Liver (tissue), 9 donors: Measurements from ENCODE around the gene CEL. TPM values are rescaled to one million over a fixed set of nuclear protein-coding genes. Genes with fewer than 3 reads are reported as not detected.

ENCODE experiments used
- DNase-seq: peaks from one replicate; pipeline ENCODE4 v3.0.0-alpha.2; 2017; ENCODE audit warnings: low spot score
- H3K27ac ChIP-seq, 2 donors: one replicate each; pipeline ENCODE4 v1.7.0; 2013; ENCODE audit warnings: inconsistent platforms in 2 of 2, low read length in 2 of 2, control low read depth in 1 of 2, low read depth in 1 of 2, mild to moderate bottlenecking in 1 of 2
- H3K27me3 ChIP-seq, 4 donors: one replicate each; pipeline versions ENCODE4 v1.6.1 to v1.7.0; 2013; ENCODE audit warnings: low read length in 3 of 4, inconsistent platforms in 1 of 4, mild to moderate bottlenecking in 1 of 4, moderate library complexity in 1 of 4; ENCODE audit not compliant: control insufficient read depth in 4 of 4, insufficient read depth in 4 of 4
- H3K36me3 ChIP-seq, 4 donors: one replicate each; pipeline versions ENCODE4 v1.6.1 to v1.7.0; 2013; ENCODE audit warnings: low read length in 3 of 4, mild to moderate bottlenecking in 3 of 4, low read depth in 1 of 4, moderate library complexity in 1 of 4; ENCODE audit not compliant: control insufficient read depth in 4 of 4, insufficient read depth in 3 of 4
- H3K4me1 ChIP-seq, 4 donors: one replicate each; pipeline versions ENCODE4 v1.6.1 to v1.7.0; 2013; ENCODE audit warnings: low read length in 3 of 4, mild to moderate bottlenecking in 3 of 4, moderate library complexity in 1 of 4; ENCODE audit not compliant: control insufficient read depth in 4 of 4, insufficient read depth in 4 of 4
- H3K4me3 ChIP-seq, 3 donors: one replicate each; pipeline versions ENCODE4 v1.6.1 to v1.7.0; 2013; ENCODE audit warnings: low read length in 3 of 3, control low read depth in 1 of 3, low read depth in 1 of 3, mild to moderate bottlenecking in 1 of 3
- H3K9ac ChIP-seq, 2 donors: one replicate each; pipeline ENCODE4 v1.7.0; 2013; ENCODE audit warnings: low read length in 2 of 2, mild to moderate bottlenecking in 2 of 2, moderate library complexity in 2 of 2, control low read depth in 1 of 2, low read depth in 1 of 2
- H3K9me3 ChIP-seq, 4 donors: one replicate each; pipeline versions ENCODE4 v1.6.1 to v1.7.0; 2013; ENCODE audit warnings: low read length in 3 of 4; ENCODE audit not compliant: control insufficient read depth in 4 of 4
- FOXA1 ChIP-seq: IDR thresholded peaks from 2 replicates; pipeline ENCODE4 v1.6.1; 2016; ENCODE audit warnings: antibody characterized with exemption
- FOXA2 ChIP-seq: IDR thresholded peaks from 2 replicates; pipeline ENCODE4 v1.6.1; 2016; ENCODE audit warnings: antibody characterized with exemption
- HNF4A ChIP-seq, 2 donors: conservative IDR thresholded peaks; 2 replicates each; pipeline ENCODE4 v1.6.1; 2016; ENCODE audit warnings: antibody characterized with exemption in 2 of 2, mild to moderate bottlenecking in 2 of 2
- JUND ChIP-seq, 2 donors: IDR thresholded peaks; 2 replicates each; pipeline ENCODE4 v1.6.1; 2016; ENCODE audit warnings: antibody characterized with exemption in 2 of 2
- NR2F2 ChIP-seq: IDR thresholded peaks from 2 replicates; pipeline ENCODE4 v1.6.1; 2016; ENCODE audit warnings: antibody characterized with exemption
- RAD21 ChIP-seq, 2 donors: IDR thresholded peaks; 2 replicates each; pipeline ENCODE4 v1.6.1; 2016; ENCODE audit warnings: antibody characterized with exemption in 2 of 2, mild to moderate bottlenecking in 2 of 2
- RXRA ChIP-seq, 2 donors: IDR thresholded peaks; 2 replicates each; pipeline ENCODE4 v1.6.1; 2017 to 2018; ENCODE audit warnings: antibody characterized with exemption in 2 of 2, mild to moderate bottlenecking in 1 of 2
- YY1 ChIP-seq: IDR thresholded peaks from 2 replicates; pipeline ENCODE4 v1.6.1; 2016; ENCODE audit warnings: antibody characterized with exemption, mild to moderate bottlenecking
- WGBS: extraction: QIAGEN DNeasy Blood & Tissue Kit; methylation state at CpG from one replicate; pipeline ENCODE4 v1.1.7; 2013; 5-methylcytosine and 5-hydroxymethylcytosine counted together
- polyA plus RNA-seq, 2 donors: library from polyadenylated mRNA; stranded (reverse) in 1 of 2; unstranded in 1 of 2; fragments of 200-250 nt in 1 of 2; fragments of >200 nt in 1 of 2; fragmentation: Nextera tagmentation in 1 of 2; extraction: Ambion mirVana in 1 of 2; gene quantifications; one replicate each; pipeline versions ENCODE4 v1.2.1 to v1.2.3, GENCODE V29; 2013 to 2015
- total RNA-seq, 2 donors: library from RNA; depleted of rRNA; stranded (reverse); fragments of >200 nt; gene quantifications; one replicate each; pipeline ENCODE4 v1.2.3, GENCODE V29; 2014
- TF ChIP-seq, protein P1 (sequence below): IDR thresholded peaks from 2 replicates; pipeline ENCODE4 v1.6.1; 2016; ENCODE audit warnings: antibody characterized with exemption
- TF ChIP-seq, protein P2 (sequence below): IDR thresholded peaks from 2 replicates; pipeline ENCODE4 v1.6.1; 2016; ENCODE audit warnings: antibody characterized with exemption
- TF ChIP-seq, protein P3 (sequence below): IDR thresholded peaks from 2 replicates; pipeline ENCODE4 v1.6.1; 2016; ENCODE audit warnings: antibody characterized with exemption, mild to moderate bottlenecking
- donor health status: healthy.
- donor health status: healthy.
- donor health status: healthy.
- donor health status: healthy.
- donor health status: healthy.

Gene CEL
- total and polyA plus RNA-seq, 4 donors = 0.08 to 0.25 (median 0.09) TPM; not detected in 1

DNA sequence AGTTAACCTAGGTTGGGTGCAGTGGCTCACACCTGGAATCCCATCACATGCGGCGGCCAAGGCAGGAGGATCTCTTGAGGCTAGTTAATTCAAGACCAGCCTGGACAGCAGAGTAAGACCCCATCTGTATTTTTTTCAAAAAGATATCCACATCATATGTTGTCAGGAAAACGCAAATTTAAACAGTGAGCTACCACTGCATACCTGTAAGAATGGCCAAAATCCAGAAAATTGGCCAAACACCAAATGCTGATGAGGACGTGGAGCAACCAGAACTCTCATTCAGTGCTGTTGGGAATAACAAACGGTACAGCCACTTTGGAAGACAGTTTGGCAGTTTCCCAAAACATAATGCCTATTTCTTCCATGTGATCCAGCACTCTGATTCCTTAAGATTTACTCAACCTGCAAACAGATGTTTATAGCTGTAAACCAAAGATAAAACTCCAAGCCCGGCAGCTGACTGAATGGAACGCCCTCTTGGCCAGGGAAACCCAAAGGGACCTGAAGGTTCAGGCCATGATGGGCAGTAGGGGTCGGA is 12.4 kb downstream of the CEL start:
- Histone ChIP-seq H3K4me1 (no peaks in the 10 kb centered on the region), H3K27ac (no peak overlapping the region), H3K27me3 (no peaks in the 10 kb centered on the region), H3K9ac (no peak overlapping the region), H3K9me3 (no peaks in the 10 kb centered on the region), H3K4me3 (no peak overlapping the region), H3K36me3 (no peaks in the 10 kb centered on the region)
- no peak for TF ChIP-seq FOXA1
- no peak for TF ChIP-seq RXRA (IDR thresholded peaks at IDR 0.05)
- TF ChIP-seq, protein P1, sequence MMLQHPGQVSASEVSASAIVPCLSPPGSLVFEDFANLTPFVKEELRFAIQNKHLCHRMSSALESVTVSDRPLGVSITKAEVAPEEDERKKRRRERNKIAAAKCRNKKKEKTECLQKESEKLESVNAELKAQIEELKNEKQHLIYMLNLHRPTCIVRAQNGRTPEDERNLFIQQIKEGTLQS = no peak
- no peak for TF ChIP-seq JUND (IDR thresholded peaks at IDR 0.05)
- WGBS = 74% methylated on average over 8 of the region's 8 CpGs
- DNase-seq = no peak

DNA sequence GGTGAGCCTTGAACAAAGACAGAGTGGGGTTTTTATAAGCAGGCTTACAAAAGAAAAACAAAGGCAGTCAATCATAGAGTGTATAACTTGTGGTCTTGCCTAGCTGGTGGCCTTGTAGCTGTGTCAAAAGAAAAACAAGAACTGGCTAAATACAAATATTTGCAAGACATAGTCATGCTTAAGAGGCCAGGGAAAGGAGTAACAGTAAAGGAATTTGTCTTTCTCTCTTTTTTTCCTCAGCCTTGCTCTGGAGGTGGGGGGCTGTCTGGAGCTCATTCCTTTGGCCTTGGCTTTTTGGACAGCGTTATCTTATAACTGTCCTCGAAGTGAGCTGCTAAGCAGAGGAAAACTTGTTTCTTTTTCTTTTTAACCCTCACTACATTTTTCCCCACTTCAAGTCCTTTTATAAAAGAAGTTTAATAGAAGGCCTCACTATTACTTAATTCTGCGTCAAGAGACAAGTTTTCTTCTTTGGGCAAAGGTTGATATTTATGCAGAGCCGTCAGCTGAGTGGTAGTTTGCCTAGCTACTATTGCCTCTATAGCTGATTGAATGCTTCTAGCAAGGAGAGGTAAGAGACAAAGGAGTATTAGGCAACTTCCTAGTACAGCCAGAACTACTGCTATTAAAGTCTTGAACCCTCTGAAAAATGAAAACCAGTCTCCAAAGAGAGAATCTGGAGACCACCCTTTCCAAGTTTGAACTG is 14.3 kb downstream of the CEL start:
- no peak overlapping the region for H3K9ac ChIP-seq
- no peaks in the 10 kb centered on the region for H3K36me3 ChIP-seq
- no peaks in the 10 kb centered on the region for H3K27me3 ChIP-seq
- 83% methylated on average over 4 of the region's 4 CpGs for WGBS
- DNase-seq = no peak
- TF ChIP-seq, protein P1 = no peak
- TF ChIP-seq JUND (IDR thresholded peaks at IDR 0.05) (no peak), HNF4A (conservative IDR thresholded peaks at IDR 0.05) (no peak), NR2F2 (no peak), RAD21 (IDR thresholded peaks at IDR 0.05) (no peak), FOXA2 (no peak), YY1 (no peak), FOXA1 (no peak)
- TF ChIP-seq, protein P2, sequence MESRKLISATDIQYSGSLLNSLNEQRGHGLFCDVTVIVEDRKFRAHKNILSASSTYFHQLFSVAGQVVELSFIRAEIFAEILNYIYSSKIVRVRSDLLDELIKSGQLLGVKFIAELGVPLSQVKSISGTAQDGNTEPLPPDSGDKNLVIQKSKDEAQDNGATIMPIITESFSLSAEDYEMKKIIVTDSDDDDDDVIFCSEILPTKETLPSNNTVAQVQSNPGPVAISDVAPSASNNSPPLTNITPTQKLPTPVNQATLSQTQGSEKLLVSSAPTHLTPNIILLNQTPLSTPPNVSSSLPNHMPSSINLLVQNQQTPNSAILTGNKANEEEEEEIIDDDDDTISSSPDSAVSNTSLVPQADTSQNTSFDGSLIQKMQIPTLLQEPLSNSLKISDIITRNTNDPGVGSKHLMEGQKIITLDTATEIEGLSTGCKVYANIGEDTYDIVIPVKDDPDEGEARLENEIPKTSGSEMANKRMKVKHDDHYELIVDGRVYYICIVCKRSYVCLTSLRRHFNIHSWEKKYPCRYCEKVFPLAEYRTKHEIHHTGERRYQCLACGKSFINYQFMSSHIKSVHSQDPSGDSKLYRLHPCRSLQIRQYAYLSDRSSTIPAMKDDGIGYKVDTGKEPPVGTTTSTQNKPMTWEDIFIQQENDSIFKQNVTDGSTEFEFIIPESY = no peak
- H3K9me3 ChIP-seq = no peaks in the 10 kb centered on the region
- H3K4me1 ChIP-seq = no peaks in the 10 kb centered on the region
- no peak overlapping the region for H3K4me3 ChIP-seq
- H3K27ac ChIP-seq = no peak overlapping the region

DNA sequence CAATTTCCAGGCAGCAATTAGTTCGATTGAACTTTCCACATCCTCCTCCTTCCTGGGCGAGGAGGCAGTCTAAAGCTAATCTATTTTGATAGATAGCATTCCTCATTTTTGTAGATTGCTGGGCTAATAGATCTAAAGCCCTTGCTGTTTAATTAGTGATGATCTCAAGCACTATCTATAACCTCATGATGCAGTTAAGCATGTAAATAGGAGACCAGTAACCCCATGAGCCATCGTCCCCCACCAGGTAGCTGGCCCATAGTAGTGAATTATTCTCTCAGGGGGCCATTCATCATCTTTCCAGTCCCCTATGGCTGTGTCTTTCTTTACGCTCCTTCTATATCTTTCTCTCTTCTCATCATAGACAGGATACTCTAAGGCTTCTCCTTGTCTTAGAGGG is 14.9 kb downstream of the CEL start:
- no peak for DNase-seq
- no peak overlapping the region for H3K4me3 ChIP-seq
- TF ChIP-seq, protein P3, sequence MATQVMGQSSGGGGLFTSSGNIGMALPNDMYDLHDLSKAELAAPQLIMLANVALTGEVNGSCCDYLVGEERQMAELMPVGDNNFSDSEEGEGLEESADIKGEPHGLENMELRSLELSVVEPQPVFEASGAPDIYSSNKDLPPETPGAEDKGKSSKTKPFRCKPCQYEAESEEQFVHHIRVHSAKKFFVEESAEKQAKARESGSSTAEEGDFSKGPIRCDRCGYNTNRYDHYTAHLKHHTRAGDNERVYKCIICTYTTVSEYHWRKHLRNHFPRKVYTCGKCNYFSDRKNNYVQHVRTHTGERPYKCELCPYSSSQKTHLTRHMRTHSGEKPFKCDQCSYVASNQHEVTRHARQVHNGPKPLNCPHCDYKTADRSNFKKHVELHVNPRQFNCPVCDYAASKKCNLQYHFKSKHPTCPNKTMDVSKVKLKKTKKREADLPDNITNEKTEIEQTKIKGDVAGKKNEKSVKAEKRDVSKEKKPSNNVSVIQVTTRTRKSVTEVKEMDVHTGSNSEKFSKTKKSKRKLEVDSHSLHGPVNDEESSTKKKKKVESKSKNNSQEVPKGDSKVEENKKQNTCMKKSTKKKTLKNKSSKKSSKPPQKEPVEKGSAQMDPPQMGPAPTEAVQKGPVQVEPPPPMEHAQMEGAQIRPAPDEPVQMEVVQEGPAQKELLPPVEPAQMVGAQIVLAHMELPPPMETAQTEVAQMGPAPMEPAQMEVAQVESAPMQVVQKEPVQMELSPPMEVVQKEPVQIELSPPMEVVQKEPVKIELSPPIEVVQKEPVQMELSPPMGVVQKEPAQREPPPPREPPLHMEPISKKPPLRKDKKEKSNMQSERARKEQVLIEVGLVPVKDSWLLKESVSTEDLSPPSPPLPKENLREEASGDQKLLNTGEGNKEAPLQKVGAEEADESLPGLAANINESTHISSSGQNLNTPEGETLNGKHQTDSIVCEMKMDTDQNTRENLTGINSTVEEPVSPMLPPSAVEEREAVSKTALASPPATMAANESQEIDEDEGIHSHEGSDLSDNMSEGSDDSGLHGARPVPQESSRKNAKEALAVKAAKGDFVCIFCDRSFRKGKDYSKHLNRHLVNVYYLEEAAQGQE = no peak
- 89% methylated on average over 4 of the region's 4 CpGs for WGBS
- H3K36me3 ChIP-seq = no peaks in the 10 kb centered on the region
- no peaks in the 10 kb centered on the region for H3K4me1 ChIP-seq
- H3K27ac ChIP-seq = no peak overlapping the region
- H3K27me3 ChIP-seq = no peaks in the 10 kb centered on the region
- H3K9me3 ChIP-seq = no peaks in the 10 kb centered on the region
- H3K9ac ChIP-seq = no peak overlapping the region
